Measurements from ENCODE around the gene SH3RF3.

- no peak for TF ChIP-seq GABPA (IDR thresholded peaks at IDR 0.05; ENCODE audit: low read depth, low read length)
- no peak for TF ChIP-seq GABPA (CRISPR knock-in tag; IDR thresholded peaks at IDR 0.05; ENCODE audit: low read depth)
- TF ChIP-seq, protein P1, sequence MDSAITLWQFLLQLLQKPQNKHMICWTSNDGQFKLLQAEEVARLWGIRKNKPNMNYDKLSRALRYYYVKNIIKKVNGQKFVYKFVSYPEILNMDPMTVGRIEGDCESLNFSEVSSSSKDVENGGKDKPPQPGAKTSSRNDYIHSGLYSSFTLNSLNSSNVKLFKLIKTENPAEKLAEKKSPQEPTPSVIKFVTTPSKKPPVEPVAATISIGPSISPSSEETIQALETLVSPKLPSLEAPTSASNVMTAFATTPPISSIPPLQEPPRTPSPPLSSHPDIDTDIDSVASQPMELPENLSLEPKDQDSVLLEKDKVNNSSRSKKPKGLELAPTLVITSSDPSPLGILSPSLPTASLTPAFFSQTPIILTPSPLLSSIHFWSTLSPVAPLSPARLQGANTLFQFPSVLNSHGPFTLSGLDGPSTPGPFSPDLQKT (CRISPR knock-in tag; IDR thresholded peaks at IDR 0.05; ENCODE audit: borderline replicate concordance) = no peak
- no peak for TF ChIP-seq POLR2A (IDR thresholded peaks at IDR 0.05; ENCODE audit: insufficient read depth in 1 of 2, low read depth in 2 of 2, low read length in 2 of 2)
- no peak for TF ChIP-seq RAD21 (CRISPR knock-in tag; IDR thresholded peaks at IDR 0.05)
- no peak for TF ChIP-seq JUND (CRISPR knock-in tag; IDR thresholded peaks at IDR 0.05)
- TF ChIP-seq, protein P2, sequence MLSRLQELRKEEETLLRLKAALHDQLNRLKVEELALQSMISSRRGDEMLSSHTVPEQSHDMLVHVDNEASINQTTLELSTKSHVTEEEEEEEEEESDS (CRISPR knock-in tag; IDR thresholded peaks at IDR 0.05; ENCODE audit: borderline replicate concordance) = no peak
- no peak for TF ChIP-seq CTCF (CRISPR knock-in tag; IDR thresholded peaks at IDR 0.05)
- no peak for TF ChIP-seq RXRA (CRISPR knock-in tag; IDR thresholded peaks at IDR 0.05)
- no peak for TF ChIP-seq FOXM1 (CRISPR knock-in tag; IDR thresholded peaks at IDR 0.05)
- no peak for TF ChIP-seq SP2 (CRISPR knock-in tag; IDR thresholded peaks at IDR 0.05)
- no peak for TF ChIP-seq ZC3H4 (CRISPR knock-in tag; IDR thresholded peaks at IDR 0.05; ENCODE audit: borderline replicate concordance)
- no peak for TF ChIP-seq ZFYVE20 (CRISPR knock-in tag; IDR thresholded peaks at IDR 0.05; ENCODE audit: borderline replicate concordance, low read depth)
- no peak for TF ChIP-seq ZNF160 (CRISPR knock-in tag; IDR thresholded peaks at IDR 0.05)
- no peak for TF ChIP-seq EZH2 (conservative IDR thresholded peaks at IDR 0.05; ENCODE audit: low read depth, low read length)
Observed at GRCh38 chr2:109148117-109148746, 19.2 kb downstream of the SH3RF3 start.
